ENCODE data around the gene CYFIP2.

The CYFIP2 gene

GRCh38 chr5:157331807-157332206, 65.9 kb downstream of the CYFIP2 start:
- 0 out of 2 replicates have a peak, but pooled peaks cover 6% of the 10 kb centered on the region for H3F3A ChIP-seq (ENCODE audit: insufficient read depth, low read length)
- no peak overlapping the region for H3K4me3 ChIP-seq (ENCODE audit: low read length)
- no peaks in the 10 kb centered on the region for H3K79me2 ChIP-seq (ENCODE audit: low read length)
- H3K27me3 ChIP-seq (replicated peaks; ENCODE audit: insufficient read depth, low read length) = no peaks in the 10 kb centered on the region
- H3K27ac ChIP-seq (ENCODE audit: low read length) = no peak overlapping the region
- TF ChIP-seq EZH2phosphoT487 (IDR thresholded peaks at IDR 0.05; ENCODE audit: low read length) = no peak
- TF ChIP-seq EZH2 (optimal IDR thresholded peaks at IDR 0.05; ENCODE audit: low read depth, low read length) = no peak
- TF ChIP-seq CTCF (IDR thresholded peaks at IDR 0.05; ENCODE audit: low read length) = no peak
- H2AFZ ChIP-seq (ENCODE audit: low read length) = no peak overlapping the region
- no peak for DNase-seq
- no peaks in the 10 kb centered on the region for H3K9me3 ChIP-seq (replicated peaks; ENCODE audit: insufficient read depth, low read length)
- H3K9ac ChIP-seq (ENCODE audit: low read length) = no peak overlapping the region
- H4K20me1 ChIP-seq (ENCODE audit: insufficient read depth, low read length) = no peaks in the 10 kb centered on the region
- peaks cover 5% of the 10 kb centered on the region; the same call in 1 of the 2 replicates for H3K36me3 ChIP-seq (replicated peaks; ENCODE audit: insufficient read depth, low read length)
- no peaks in the 10 kb centered on the region for H3K4me1 ChIP-seq (ENCODE audit: low read length)
- H3K4me2 ChIP-seq (ENCODE audit: low read depth, low read length) = no peak overlapping the region
- H3K9me2 ChIP-seq (replicated peaks; ENCODE audit: insufficient read depth, low read length) = no peaks in the 10 kb centered on the region

- Histone ChIP-seq H3K4me3 (ENCODE audit: low read length) (no peak overlapping the region), H3K4me1 (ENCODE audit: low read length) (no peaks in the 10 kb centered on the region), H3K79me2 (ENCODE audit: low read length) (no peaks in the 10 kb centered on the region), H3F3A (ENCODE audit: insufficient read depth, low read length) (no peaks in the 10 kb centered on the region), H3K9me3 (replicated peaks; ENCODE audit: insufficient read depth, low read length) (no peaks in the 10 kb centered on the region), H3K27ac (ENCODE audit: low read length) (no peak overlapping the region), H3K9ac (ENCODE audit: low read length) (no peak overlapping the region), H3K9me2 (replicated peaks; ENCODE audit: insufficient read depth, low read length) (no peaks in the 10 kb centered on the region), H3K27me3 (replicated peaks; ENCODE audit: insufficient read depth, low read length) (no peaks in the 10 kb centered on the region), H4K20me1 (ENCODE audit: insufficient read depth, low read length) (no peaks in the 10 kb centered on the region), H2AFZ (ENCODE audit: low read length) (no peak overlapping the region), H3K36me3 (replicated peaks; ENCODE audit: insufficient read depth, low read length) (no peaks in the 10 kb centered on the region; the same call in 1 of the 2 replicates), H3K4me2 (ENCODE audit: low read depth, low read length) (no peak overlapping the region)
- DNase-seq = no peak
- TF ChIP-seq CTCF (IDR thresholded peaks at IDR 0.05; ENCODE audit: low read length) (no peak), EZH2 (optimal IDR thresholded peaks at IDR 0.05; ENCODE audit: low read depth, low read length) (no peak), EZH2phosphoT487 (IDR thresholded peaks at IDR 0.05; ENCODE audit: low read length) (no peak)
Observed at GRCh38 chr5:157335534-157336422, 69.9 kb downstream of the CYFIP2 start.

- H3K4me2 ChIP-seq (ENCODE audit: low read depth, low read length) = no peak overlapping the region
- H3K4me3 ChIP-seq (ENCODE audit: low read length) = no peak overlapping the region
- no peaks in the 10 kb centered on the region for H3K27me3 ChIP-seq (replicated peaks; ENCODE audit: insufficient read depth, low read length)
- no peak for DNase-seq
- no peak overlapping the region for H3K27ac ChIP-seq (ENCODE audit: low read length)
- no peaks in the 10 kb centered on the region for H3K79me2 ChIP-seq (ENCODE audit: low read length)
- H3K36me3 ChIP-seq (replicated peaks; ENCODE audit: insufficient read depth, low read length) = no peaks in the 10 kb centered on the region; the same call in 1 of the 2 replicates
- H3K9me3 ChIP-seq (replicated peaks; ENCODE audit: insufficient read depth, low read length) = no peaks in the 10 kb centered on the region
- no peak overlapping the region for H3K9ac ChIP-seq (ENCODE audit: low read length)
- H4K20me1 ChIP-seq (ENCODE audit: insufficient read depth, low read length) = no peaks in the 10 kb centered on the region
- H3K9me2 ChIP-seq (replicated peaks; ENCODE audit: insufficient read depth, low read length) = no peaks in the 10 kb centered on the region
- H2AFZ ChIP-seq (ENCODE audit: low read length) = no peak overlapping the region
- no peaks in the 10 kb centered on the region for H3K4me1 ChIP-seq (ENCODE audit: low read length)
- no peaks in the 10 kb centered on the region for H3F3A ChIP-seq (ENCODE audit: insufficient read depth, low read length)
- TF ChIP-seq EZH2 (optimal IDR thresholded peaks at IDR 0.05; ENCODE audit: low read depth, low read length) (no peak), EZH2phosphoT487 (IDR thresholded peaks at IDR 0.05; ENCODE audit: low read length) (no peak), CTCF (IDR thresholded peaks at IDR 0.05; ENCODE audit: low read length) (no peak)
Observed at GRCh38 chr5:157336423-157336744, 70.5 kb downstream of the CYFIP2 start.
